Measurements from ENCODE around the gene DOCK11. TPM values are rescaled to one million over a fixed set of nuclear protein-coding genes. Genes with fewer than 3 reads are reported as not detected.

DOCK11 gene
- total RNA-seq, 1 donor from 2014 or later: 3.3 TPM

DNA sequence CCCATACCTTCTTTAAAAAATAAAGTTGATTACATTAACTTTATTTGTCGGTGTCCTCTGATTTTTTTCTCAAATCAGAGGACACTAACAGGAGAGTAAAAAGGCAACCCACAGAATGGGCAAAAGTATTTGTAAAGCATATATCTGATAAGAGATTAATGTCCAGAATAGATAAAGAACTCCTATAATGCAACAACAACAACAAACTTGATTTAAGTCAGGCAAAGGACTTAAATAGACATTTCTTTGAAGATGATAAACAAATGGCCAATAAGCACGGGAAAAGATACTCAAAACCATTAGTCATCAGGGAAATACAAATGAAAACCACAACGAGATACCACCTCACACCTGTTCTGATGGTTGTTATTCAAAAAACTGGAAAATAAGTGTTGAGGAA is 28.7 kb downstream of the DOCK11 start:
- ATAC-seq: no peak
- intact Hi-C loops (cut with micrococcal nuclease): no loop called here
- DNase-seq: no peak

DNA sequence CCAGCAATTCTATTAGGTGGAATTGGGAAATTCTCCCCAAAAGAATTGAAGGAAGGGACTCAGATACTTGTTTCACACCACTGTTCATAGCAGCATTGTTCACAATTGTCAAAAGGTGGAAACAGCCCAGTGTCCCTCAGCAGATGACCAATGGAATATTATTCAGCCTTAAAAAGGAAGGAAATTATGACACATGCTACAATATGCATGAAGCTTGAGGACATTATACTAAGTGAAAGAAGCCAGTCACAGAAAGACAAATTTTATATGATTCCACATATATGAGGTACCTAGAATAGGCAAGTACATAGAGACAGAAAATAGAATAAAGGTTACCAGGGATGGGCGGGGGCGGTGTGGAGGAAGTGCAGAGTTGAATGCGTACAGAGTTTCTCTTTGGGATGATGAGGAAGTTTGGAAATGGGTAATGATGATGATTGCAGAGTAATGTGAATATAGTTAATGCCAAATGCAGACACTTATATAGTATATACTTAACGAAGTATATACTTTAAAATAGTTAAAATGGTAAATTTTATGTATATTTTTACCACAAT is 29.6 kb downstream of the DOCK11 start:
- DNase-seq (no peak), ATAC-seq (no peak)
- intact Hi-C loops (cut with micrococcal nuclease): no loop called here

DNA sequence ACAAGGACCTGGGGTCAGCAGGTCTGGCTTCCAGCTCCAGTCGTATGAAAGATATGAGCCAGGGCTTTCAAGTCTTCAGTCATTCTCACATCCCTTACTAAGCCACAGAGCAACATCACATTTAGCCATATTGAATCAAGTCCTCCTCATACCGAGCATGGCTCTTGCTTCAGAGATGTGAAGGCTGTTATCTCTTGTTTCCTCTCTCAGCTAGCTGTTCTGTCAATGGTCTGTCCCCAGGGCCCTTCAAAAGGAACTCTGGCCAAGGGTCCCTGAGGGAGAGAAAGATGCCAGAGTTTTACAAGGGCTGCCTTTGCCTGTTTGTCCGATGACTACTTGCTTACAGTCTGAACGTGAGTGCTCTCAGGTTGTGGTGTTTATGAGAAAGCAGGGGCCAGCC is 30.5 kb downstream of the DOCK11 start:
- intact Hi-C loops (cut with micrococcal nuclease): no loop called here
- ATAC-seq (peak; percentile 69), DNase-seq (no peak)

DNA sequence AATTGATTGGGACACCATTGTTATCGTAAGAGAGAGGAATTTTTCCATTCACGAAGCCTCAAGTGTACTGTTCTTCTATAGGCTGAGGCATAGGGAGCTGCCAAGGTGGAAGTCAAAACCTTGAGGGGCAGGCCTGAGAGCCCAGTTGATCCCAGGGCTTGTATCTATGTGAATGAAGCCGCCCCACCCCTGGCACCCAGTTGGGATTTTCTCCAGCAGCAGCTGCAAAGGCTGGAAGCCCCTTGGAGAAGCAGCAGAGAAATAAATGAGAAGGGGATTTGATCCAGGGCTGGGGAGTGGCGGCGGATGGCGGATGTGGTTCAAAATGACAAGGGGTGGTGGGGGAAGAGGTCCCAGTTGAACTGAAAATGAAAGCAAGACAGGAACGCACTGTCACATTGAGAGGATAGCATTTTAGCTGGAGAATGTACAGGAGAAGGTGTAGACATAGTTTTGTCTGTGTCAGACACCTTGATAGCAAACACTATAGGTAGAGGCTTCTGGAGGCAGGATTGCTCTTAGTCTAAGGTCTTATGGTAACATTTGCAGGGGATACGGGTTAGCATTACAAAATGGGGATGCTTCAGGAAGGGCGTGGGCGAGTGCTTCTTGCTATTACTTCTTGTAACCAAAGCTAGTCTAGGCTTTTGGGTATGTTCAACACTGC is 32.6 kb downstream of the DOCK11 start:
- DNase-seq: no peak
- intact Hi-C loops (cut with micrococcal nuclease): no loop called here
- no peak for ATAC-seq

DNA sequence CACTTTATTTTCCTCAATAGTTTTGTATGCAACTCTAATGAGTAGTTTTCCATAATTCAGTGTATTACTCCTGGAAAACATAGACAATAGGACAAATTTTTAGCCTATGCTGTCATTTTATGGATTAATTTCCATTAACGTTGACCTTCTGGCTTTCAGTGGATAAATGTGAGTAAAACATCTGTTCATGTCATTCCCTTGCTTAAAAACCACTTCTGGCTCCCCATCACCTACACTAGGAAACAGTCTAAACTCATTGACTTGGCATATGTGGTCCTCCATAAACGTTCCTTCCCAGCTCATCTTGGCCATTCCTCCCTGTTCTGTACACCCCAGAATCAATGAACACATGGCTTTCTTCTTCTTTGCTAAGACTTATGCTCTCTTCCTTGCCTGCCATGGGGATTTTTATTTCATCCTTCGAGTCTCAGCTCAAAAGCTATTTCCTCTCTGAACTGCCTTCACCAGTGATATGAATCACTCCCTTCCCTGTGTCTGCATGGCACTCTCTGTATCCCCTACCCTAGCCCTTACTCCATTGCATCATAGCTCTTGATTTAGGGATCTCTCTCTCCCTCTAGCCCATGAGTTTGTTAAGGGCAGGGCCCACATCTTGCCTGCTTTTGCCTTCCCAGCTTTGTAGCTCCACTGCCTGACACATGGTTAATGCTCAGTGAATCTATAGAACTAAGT is 34.8 kb downstream of the DOCK11 start:
- DNase-seq (no peak), ATAC-seq (no peak)
- intact Hi-C loops (cut with micrococcal nuclease): no loop called here

DNA sequence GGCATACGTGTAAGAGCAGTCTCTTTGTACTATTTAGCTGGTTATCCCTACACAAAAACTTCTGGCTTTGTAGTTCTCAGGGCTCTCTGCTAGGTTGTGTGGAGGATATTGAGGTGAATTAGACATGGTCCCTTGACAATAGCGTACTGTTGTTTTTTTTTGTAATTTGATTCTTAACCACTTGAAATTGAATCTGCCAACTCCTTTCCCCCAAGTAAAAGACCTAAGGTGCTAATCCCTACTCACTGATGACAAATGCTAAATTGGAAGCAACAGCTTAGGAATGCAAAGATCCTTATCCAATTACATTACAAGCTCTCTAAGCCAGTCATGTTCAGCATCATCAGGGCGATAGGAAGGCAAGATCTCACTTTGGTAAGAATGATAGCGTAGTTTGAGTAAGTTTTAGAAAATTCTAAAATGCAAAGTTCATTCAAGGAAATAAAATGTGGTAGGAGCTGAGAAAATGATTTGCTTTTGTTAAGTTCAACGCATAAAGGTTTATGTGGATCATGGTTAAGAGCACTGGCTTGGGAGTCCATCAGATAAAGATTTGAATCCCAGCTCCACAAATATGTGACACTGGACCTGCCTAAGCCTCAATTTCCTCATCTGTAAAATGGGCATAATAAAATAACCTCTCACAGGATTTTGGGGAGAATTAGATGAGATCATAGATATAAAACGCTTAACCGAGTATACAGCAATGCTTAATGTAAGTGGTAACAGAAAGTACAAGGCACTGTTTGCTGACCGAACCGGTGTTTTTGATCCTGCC is 39.3 kb downstream of the DOCK11 start:
- intact Hi-C loops (cut with micrococcal nuclease): no loop called here
- ATAC-seq (no peak), DNase-seq (no peak)

DNA sequence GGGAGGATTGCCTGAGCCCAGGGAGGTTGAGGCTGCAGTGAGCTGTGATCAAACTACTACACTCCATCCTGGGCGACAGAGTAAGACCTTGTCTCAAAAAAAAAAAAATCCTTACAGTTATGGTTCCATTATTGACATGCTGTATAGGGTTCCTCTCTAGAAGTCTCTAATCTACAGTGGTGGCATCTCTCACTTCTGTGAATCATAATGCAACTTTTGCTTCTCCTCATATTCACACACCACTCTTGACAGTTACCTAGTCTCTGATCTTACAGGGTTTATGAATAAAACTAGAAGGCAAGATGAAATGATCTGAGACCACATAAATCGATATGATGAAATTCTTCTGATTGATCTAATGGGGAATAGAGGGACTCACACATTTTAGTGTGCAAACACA is 40.6 kb downstream of the DOCK11 start:
- DNase-seq: no peak
- no peak for ATAC-seq
- intact Hi-C loops (cut with micrococcal nuclease): no loop called here

DNA sequence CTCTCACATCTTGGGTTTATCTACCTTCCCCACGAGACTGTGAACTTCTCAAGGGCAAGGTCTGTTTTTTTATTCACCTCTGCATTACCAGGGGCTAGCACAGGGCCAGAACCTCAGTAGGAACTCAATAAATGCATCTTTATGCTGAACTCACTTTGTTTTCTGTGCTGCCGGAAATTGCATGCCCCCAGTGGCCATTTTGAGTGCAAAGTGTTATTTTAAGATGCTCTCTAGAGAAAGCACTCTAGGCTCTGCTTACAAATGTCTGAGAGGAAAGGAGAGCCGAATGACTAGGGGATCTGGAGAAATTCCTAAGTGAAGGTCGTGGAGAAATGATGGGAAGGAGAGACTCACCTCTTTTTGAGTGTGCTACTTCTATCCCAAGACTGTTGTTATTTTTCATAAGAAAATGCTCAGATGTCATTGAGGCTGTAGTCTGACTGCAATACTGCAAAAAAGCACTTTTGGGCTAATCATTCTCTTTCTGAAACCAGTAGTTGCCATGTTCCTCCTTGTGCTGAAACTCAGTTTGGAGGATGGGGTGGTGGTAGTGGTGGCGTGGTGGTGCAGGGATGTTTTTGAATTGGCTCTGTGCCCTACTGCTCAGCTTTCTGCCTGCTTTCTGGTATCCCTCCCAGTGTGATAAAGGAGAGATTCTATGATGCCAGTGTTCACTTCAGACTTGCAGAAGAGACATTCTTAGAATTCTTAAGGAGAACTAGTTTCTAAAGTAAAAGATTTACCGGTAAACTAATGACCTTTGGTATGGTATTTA is 41.3 kb downstream of the DOCK11 start:
- DNase-seq (no peak), ATAC-seq (peak; percentile 53)
- intact Hi-C loops (cut with micrococcal nuclease): no loop called here

DNA sequence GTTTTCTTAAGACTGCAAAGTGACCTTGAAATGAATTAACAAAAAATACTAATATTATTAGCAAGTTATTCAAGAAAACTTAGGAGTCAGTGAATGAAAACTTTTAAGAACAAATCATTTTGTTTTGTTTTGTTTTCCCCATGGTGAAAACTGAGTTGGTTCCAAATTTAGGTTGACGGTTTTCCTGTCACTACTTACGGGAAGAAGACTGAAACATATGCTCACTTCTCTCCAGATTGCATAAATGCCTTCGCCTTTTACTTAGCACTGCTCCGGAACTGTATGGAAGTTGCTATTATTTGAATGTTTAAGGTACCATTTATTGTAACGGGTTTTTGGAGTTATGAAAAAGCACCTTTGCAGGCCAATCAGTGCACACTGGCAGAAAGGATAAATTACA is 42.8 kb downstream of the DOCK11 start:
- DNase-seq (no peak), ATAC-seq (no peak)
- intact Hi-C loops (cut with micrococcal nuclease): no loop called here

DNA sequence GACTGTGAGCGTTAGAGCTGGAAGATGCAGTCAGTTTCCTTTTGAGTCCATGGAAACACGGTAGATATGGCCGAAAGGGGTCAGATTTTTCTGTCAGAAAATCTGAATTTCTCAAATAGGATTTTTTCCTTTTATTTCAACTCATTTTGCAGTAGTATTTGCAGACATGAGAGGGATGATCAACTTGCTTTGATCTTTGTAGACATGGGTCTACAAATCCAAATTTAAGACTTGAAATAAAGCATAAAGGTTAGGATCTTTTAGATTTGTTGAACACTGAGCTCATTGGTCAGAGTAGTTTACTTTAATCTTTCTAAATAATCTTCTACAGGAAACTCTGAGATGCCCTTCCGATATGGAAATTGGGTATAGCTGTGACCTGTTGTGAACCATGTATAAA is 44.7 kb downstream of the DOCK11 start:
- intact Hi-C loops (cut with micrococcal nuclease): no loop called here
- no peak for ATAC-seq
- DNase-seq: no peak

DNA sequence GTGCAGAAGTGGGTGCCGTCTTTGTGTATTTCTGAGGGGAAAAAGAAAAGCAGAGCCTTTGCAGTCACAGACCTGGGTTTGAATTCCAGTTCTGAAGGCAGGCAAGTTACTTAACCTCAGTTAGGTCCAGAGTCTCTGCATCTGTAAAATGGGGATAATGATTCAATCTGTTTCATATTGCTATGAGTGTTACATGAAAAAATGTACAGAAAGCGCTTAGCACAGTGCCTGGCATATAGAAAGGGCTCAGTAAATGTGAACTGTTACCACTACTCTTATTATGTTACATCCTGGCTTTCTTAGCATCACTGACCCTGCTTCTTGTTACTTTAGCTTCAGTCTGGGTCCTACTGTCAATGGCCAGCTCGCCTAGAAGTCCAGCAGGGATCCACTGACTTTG is 45.9 kb downstream of the DOCK11 start:
- intact Hi-C loops (cut with micrococcal nuclease): no loop called here
- DNase-seq: no peak
- ATAC-seq: no peak

DNA sequence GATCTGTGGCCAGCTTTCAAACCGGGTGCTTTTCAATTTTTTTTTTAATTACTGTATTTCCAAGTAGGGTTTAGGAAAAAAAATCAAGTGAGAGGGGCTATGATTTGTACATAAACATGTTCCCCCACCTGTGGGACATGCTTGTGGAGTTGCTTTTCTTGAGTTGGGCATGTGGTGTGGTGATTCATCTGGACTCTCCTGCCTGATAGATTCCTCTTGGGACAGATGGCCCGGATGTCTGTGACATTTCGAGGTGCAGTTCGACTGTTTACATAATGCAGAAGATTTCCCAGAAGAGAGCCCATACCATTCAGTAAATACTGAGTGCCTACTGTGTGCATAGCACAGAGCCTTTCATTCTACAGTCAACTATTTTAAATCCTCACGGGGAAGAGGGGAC is 49.9 kb downstream of the DOCK11 start:
- intact Hi-C loops (cut with micrococcal nuclease): no loop called here
- no peak for ATAC-seq
- no peak for DNase-seq

DNA sequence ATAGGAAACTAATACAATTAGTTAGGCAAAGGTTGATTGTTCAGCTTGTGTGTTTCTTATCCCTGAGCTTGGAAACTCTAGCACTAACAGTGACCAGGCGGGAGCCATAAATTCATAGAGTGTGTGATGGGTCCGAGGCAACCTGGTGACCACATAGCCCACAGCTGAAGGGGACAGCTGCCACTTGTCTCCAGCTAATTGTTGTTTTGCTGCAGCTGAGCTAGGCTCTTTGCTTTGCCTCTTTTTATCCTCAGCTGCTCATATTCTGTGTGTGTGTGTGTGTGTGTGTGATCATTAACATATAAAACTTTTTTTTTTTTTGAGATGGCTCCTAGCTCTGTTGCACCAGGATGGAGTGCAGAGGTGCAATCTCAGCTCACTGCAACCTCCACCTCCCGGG is 53.2 kb downstream of the DOCK11 start:
- DNase-seq: no peak
- no peak for ATAC-seq
- intact Hi-C loops (cut with micrococcal nuclease): no loop called here

DNA sequence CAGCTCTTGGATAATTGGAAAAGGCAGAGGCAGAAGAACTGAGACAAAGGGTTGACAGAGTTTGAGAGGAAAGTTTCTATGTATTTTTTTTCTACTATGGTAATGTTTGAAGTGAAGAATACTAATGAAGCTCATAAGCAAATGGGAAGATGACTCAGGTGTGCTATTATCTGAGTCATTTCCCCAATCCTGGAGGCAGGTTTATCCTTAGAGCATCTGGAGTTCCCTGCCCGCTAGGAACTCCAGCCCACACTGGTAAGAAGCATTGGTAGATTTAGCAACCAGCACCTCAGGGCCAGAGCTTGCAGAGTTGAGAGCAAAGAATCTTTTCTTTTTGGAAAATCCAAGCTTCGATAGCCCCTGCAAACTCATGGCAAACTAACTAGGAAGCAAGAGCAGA is 55.2 kb downstream of the DOCK11 start:
- intact Hi-C loops (cut with micrococcal nuclease): no loop called here
- DNase-seq: no peak
- no peak for ATAC-seq

DNA sequence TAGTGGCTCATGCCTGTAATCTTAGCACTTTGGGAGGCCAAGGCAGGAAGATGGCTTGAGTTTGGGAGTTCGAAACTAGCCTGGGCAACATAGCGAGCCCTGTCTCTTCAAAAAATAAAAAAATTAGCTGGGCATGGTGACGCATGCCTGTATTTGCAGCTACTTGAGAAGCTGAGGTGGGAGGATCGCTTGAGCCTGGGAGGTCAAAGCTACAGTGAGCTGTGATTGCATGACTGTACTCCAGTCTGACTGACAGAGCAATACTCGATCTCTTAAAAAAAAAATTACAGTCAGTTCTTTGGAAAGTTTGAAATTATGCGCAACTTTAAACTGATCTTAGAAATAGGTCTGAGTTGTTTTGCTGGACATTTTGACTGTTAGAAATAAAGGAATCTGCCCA is 55.8 kb downstream of the DOCK11 start:
- intact Hi-C loops (cut with micrococcal nuclease): no loop called here
- no peak for DNase-seq
- ATAC-seq: no peak

DNA sequence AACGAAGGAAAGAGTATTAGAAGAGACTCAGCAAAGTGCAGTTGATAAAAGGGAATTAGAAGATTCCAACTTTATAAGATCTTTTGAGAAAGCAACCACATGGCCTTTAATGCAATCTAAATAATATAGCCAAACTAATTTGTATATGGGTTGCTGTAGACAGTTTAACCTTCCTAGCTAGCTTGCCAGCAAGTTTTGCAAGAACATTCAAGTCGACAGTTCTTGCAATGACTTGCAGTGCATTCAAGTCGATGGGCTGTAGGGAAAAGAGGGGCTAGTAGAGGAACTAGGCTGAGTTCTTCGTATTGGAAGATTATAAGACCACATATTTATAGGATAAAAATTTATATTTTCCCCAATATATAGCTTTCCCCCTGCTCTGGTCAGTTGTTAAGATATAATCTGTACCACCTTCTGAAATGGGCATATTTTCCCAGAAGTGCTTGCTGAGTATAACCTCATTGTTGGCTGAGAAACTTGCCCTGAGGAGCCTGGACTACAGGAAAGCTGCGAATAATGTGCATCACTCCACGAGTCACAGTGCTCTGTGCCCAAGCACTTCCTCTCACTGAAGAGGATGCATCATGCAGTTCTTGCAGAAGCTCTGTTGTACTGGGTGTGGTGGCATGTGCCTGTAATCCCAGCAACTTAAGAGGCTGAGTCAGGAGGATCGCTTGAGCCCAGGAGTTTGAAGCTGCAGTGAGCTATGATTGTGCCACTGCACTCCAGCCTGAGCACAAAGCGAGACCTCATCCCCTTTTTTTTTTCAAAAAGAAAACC is 56.7 kb downstream of the DOCK11 start:
- intact Hi-C loops (cut with micrococcal nuclease): no loop called here
- DNase-seq (no peak), ATAC-seq (peak; percentile 59)

DNA sequence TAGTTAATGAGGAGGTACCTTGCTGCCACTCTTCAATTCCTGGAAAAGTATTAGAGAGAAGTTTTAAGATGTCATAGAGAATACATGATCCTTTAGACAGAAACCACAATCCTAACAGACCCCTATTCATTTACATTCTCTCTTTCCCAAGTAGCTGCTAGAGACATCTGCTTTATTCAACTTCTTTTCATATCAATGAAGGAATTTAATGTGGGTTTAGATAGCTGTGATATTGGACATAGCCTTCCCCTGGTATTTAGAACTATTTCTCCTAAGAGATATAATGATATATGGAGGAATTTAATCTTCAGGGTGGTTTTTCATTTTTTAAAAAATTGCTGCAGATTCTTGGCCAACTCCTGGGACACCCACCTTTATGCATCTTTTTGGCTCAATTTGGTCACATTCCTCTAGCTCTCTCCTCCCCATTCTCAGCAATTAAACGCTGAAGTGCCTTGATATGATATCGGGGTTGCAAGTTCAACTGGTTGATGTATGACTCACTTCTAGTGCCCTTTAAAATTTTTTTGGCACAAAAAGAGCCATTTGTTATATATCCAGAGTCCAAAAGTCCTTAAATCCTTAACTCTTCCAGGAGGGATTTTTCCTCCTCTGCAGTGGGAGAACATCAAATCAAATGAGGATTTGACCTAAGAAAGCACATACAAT is 57.6 kb downstream of the DOCK11 start:
- DNase-seq (no peak), ATAC-seq (no peak)
- intact Hi-C loops (cut with micrococcal nuclease): no loop called here

DNA sequence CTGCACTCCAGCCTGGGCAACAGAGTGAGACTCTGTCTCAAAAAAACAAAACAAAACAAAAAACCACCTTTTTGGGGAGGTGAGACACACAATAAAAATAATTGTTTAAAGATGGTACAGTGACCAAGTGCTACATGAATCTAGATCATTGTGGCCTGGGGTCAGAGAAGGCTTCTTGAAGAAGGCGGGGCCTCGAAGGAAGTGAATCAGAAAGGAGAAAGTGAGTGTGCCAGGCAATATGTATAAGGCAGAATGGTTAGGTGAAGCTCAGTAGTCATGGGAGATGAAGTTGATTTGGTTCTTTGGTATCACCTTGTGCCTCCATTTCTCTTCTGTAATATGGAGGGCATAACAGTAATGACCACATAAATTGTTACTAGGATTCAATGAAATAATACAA is 58.9 kb downstream of the DOCK11 start:
- intact Hi-C loops (cut with micrococcal nuclease): no loop called here
- no peak for ATAC-seq
- no peak for DNase-seq

Data from left ventricle myocardium superior (tissue), 1 donor.